HCEC 1CT (cell line): Measurements from ENCODE around the gene MCUB.

Experiments
- DNase-seq: peaks from one replicate; pipeline ENCODE4 v3.0.0-alpha.2; 2017

The MCUB gene

GRCh38 chr4:109730619-109731545 lies 170.8 kb downstream of the MCUB start:
- no peak for DNase-seq

GRCh38 chr4:109733728-109734127 lies 173.7 kb downstream of the MCUB start:
- no peak for DNase-seq

DNA sequence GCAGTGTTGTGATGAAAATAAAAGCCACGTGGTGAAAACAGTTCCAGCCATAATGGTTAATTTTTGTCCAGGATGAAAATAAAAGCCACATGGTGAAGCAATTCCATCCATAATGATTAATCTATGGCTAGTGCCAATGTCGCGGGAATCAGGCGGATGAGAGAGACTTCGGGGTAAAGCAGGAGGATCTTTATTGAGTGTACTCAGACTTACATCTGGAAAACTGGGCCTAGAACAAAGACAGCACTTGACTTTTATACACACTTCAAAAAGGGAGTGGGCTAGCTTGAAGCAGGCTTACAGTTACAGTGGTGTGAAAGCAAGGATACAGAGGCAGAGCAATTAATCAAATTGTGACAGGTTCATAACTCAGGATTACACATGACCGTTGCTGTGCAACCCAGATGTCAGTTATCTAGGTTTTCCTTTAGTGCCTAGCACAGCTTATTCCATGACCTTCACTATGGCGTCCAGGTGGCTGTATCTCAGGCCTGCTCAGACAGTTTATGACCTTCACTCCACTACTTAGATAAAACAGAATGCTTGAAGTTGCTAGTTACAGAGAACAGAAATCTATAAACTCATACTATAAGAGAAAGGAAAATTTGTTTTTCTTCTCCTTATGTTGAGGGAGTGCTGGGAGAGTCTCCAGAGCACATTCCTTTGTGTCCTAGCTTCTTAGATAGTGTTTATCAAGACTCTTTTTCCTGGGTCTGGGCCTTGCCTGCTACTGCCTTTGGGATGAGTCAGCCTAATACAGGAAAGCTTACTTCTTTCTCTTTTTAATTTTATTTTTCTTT lies 175.7 kb downstream of the MCUB start:
- no peak for DNase-seq
